ENCODE measurements around the gene SORBS1.

- TF ChIP-seq NFYB (CRISPR knock-in tag; conservative IDR thresholded peaks at IDR 0.05; ENCODE audit: low read depth) = no peak
- no peak for TF ChIP-seq CTCF (IDR thresholded peaks at IDR 0.05)
- TF ChIP-seq ZNF263 (CRISPR knock-in tag; IDR thresholded peaks at IDR 0.05; ENCODE audit: low read depth) = no peak
- TF ChIP-seq IRF2 (CRISPR knock-in tag; IDR thresholded peaks at IDR 0.05; ENCODE audit: borderline replicate concordance, low read depth) = no peak
- no peak for TF ChIP-seq CREB1 (CRISPR knock-in tag; IDR thresholded peaks at IDR 0.05)
- no peak for TF ChIP-seq ATF3 (CRISPR knock-in tag; conservative IDR thresholded peaks at IDR 0.05)
Observed at GRCh38 chr10:95289921-95290421, 271.2 kb downstream of the SORBS1 start.

Measured in WTC11 (cell line).